ENCODE results near the gene SNRPB2. TPM values are rescaled to one million over a fixed set of nuclear protein-coding genes. Genes with fewer than 3 reads are reported as not detected.

SNRPB2 gene
- total RNA-seq, 6 experiments from 2014 or later: 61.8 to 84.8 (median 77.0) TPM

DNA sequence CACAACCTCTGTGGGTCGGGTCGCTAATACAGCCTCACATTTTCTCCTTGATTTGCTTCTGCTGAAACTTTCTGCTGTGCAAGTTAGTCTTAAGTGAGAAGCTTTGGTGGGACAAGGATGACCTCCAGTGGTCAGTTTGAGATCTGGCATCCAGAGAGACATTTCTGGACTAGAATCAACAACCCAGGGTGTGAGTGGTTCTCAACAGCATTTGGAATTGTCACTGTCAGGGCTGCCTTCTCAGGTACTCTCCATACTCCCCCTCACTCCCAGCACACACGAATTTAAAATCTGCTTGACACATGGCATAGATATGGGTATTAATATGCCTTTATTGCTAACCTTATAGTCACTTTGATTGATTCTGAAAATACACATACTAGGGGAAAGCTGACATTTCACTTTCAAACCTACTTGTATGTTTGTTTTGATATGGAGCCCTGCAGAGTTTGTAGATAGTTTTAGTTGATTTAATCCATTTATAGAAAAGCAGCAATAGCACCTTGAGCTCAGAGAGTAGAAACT, 31.5 kb downstream of the SNRPB2 start:
- Mint-ChIP-seq H3K4me1 (ENCODE audit: low read depth) (no peaks in the 10 kb centered on the region), H3K4me3 (no peak overlapping the region), H3K27me3 (ENCODE audit: insufficient read depth) (peaks cover 5% of the 10 kb centered on the region), H3K36me3 (ENCODE audit: low read depth) (no peaks in the 10 kb centered on the region), H3K9me3 (no peaks in the 10 kb centered on the region), H3K27ac (no peak overlapping the region)
- TF ChIP-seq, protein P1, sequence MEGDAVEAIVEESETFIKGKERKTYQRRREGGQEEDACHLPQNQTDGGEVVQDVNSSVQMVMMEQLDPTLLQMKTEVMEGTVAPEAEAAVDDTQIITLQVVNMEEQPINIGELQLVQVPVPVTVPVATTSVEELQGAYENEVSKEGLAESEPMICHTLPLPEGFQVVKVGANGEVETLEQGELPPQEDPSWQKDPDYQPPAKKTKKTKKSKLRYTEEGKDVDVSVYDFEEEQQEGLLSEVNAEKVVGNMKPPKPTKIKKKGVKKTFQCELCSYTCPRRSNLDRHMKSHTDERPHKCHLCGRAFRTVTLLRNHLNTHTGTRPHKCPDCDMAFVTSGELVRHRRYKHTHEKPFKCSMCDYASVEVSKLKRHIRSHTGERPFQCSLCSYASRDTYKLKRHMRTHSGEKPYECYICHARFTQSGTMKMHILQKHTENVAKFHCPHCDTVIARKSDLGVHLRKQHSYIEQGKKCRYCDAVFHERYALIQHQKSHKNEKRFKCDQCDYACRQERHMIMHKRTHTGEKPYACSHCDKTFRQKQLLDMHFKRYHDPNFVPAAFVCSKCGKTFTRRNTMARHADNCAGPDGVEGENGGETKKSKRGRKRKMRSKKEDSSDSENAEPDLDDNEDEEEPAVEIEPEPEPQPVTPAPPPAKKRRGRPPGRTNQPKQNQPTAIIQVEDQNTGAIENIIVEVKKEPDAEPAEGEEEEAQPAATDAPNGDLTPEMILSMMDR (IDR thresholded peaks at IDR 0.05): peak; percentile 80
- peak; percentile 44 for DNase-seq

DNA sequence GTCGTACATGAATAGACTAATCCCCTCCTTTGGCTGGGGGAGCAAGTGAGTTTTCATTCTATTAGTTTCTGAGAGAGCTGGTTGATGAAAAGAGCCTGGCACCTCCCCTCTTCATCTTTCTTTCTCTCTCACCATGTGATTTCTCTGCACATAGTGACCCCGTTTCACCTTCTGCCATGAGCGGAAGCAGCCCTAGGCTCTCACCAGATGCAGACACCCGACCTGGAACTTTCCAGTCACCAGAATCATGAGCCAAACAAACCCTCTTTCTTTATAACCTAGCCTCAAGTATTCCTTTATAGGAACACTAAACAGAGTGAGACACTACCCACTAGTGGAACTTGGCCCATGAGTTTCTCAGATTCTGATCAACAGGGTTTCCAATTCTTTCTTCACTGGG, 34.7 kb downstream of the SNRPB2 start:
- H3K9me3 Mint-ChIP-seq: no peaks in the 10 kb centered on the region
- no peak overlapping the region for H3K27ac Mint-ChIP-seq
- H3K36me3 Mint-ChIP-seq (ENCODE audit: low read depth): no peaks in the 10 kb centered on the region
- H3K4me1 Mint-ChIP-seq (ENCODE audit: low read depth): no peaks in the 10 kb centered on the region
- H3K27me3 Mint-ChIP-seq (ENCODE audit: insufficient read depth): peaks cover 5% of the 10 kb centered on the region
- TF ChIP-seq, protein P1 (IDR thresholded peaks at IDR 0.05): no peak
- H3K4me3 Mint-ChIP-seq: no peak overlapping the region
- DNase-seq: no peak

DNA sequence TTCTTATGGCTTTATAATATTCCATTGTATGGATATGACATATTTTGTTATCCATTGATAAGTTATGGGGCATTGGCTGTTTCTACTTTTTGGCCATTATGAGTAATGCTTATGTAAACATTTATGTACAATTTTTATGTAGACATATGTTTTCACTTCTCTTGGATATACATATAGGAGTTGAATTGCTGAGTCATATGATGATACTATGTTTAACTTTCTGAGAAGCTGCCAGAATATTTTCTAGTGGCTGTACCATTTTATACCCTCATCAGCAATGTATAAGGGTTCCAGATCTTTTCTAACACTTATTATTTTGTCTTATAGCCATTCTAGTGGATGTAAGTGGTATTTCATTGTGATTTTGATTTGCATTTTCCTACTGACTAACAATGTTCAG, 41.4 kb downstream of the SNRPB2 start:
- Mint-ChIP-seq H3K4me1 (ENCODE audit: low read depth) (no peaks in the 10 kb centered on the region), H3K4me3 (no peak overlapping the region), H3K27me3 (ENCODE audit: insufficient read depth) (no peaks in the 10 kb centered on the region; the same call in 1 of the 2 replicates)

DNA sequence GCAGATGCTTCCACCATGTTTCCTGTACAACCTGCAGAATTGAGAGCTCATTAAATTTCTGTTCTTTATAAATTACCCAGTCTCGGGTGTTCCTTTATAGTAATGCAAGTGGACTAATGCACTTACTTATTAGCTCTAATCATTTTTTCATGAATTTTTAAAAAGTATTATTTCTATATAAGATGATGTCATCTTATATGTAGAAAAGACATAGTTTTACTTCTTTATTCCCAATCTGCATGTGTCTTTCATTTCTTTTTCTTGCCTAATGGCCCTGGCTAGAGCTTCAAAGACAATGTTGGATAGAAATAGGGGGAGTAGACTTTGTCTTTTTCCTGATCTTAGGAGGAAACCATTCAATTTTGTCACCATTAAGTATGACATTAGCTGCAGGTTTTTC, 46.1 kb downstream of the SNRPB2 start:
- no peaks in the 10 kb centered on the region for H3K27me3 Mint-ChIP-seq (ENCODE audit: insufficient read depth)
- no peak overlapping the region for H3K4me3 Mint-ChIP-seq
- TF ChIP-seq, protein P1 (IDR thresholded peaks at IDR 0.05): no peak
- no peaks in the 10 kb centered on the region for H3K36me3 Mint-ChIP-seq (ENCODE audit: low read depth)
- no peaks in the 10 kb centered on the region for H3K4me1 Mint-ChIP-seq (ENCODE audit: low read depth)
- no peak overlapping the region for H3K27ac Mint-ChIP-seq
- no peak for DNase-seq
- H3K9me3 Mint-ChIP-seq: peaks cover 8% of the 10 kb centered on the region

More for the DNA sequence above, 41.4 kb downstream of the SNRPB2 start:
- peaks cover 3% of the 10 kb centered on the region; the same call in 1 of the 2 replicates for H3K9me3 Mint-ChIP-seq
- H3K36me3 Mint-ChIP-seq (ENCODE audit: low read depth): no peaks in the 10 kb centered on the region
- TF ChIP-seq, protein P1 (IDR thresholded peaks at IDR 0.05): no peak
- H3K27ac Mint-ChIP-seq: no peak overlapping the region
- DNase-seq: no peak

DNA sequence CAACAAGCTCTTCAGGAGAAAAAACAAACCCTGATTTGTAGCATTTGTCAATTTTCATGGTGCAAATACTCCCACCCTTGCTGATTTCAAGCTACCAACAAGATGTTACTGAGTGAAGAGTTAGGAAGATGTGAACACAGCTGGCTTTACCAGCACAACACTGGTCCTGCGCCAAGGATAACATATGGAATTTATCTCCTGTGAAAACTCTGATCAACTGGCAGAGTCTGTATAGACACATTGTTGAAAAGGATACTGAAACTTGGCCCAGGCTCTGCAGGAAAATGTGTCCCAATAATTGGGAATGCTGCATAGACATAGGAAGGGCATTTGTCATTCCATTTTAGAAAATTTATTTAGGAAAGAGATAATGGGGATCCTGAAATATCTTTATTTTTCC, 47.3 kb downstream of the SNRPB2 start:
- peaks cover 8% of the 10 kb centered on the region for H3K9me3 Mint-ChIP-seq
- H3K36me3 Mint-ChIP-seq (ENCODE audit: low read depth): no peaks in the 10 kb centered on the region
- no peak overlapping the region for H3K27ac Mint-ChIP-seq
- no peaks in the 10 kb centered on the region for H3K27me3 Mint-ChIP-seq (ENCODE audit: insufficient read depth)
- no peaks in the 10 kb centered on the region for H3K4me1 Mint-ChIP-seq (ENCODE audit: low read depth)
- no peak for DNase-seq
- H3K4me3 Mint-ChIP-seq: no peak overlapping the region
- TF ChIP-seq, protein P1 (IDR thresholded peaks at IDR 0.05): no peak

DNA sequence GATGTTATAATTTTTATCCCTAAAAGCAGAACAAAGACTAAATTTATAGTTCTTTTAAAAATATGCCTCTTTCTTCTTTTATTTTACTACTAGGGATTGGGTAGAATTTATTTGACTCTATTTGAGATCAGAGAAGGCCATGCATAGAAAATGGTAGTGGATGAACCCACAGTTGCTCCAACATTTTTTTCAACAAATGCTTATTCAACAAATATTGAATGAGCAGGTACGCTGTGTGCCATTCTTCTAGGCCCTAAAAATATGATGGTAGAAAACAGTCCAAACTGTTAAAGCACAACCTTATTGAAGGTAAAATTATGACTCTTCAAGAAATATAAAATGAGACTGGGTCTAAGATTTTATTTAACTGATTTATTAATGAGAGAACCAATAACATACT, 48.3 kb downstream of the SNRPB2 start:
- peaks cover 8% of the 10 kb centered on the region for H3K9me3 Mint-ChIP-seq
- H3K27ac Mint-ChIP-seq: no peak overlapping the region
- TF ChIP-seq, protein P1 (IDR thresholded peaks at IDR 0.05): no peak
- no peaks in the 10 kb centered on the region for H3K27me3 Mint-ChIP-seq (ENCODE audit: insufficient read depth)
- H3K4me3 Mint-ChIP-seq: no peak overlapping the region
- no peaks in the 10 kb centered on the region for H3K36me3 Mint-ChIP-seq (ENCODE audit: low read depth)
- no peak for DNase-seq
- H3K4me1 Mint-ChIP-seq (ENCODE audit: low read depth): no peaks in the 10 kb centered on the region

Measured in HFFc6 (cell line).